ENCODE data around the gene CD79B. TPM values are rescaled to one million over a fixed set of nuclear protein-coding genes. Genes with fewer than 3 reads are reported as not detected.

The CD79B gene
- total and polyA plus RNA-seq, 9 donors: 1.8 to 4.3 (median 2.5) TPM

DNA sequence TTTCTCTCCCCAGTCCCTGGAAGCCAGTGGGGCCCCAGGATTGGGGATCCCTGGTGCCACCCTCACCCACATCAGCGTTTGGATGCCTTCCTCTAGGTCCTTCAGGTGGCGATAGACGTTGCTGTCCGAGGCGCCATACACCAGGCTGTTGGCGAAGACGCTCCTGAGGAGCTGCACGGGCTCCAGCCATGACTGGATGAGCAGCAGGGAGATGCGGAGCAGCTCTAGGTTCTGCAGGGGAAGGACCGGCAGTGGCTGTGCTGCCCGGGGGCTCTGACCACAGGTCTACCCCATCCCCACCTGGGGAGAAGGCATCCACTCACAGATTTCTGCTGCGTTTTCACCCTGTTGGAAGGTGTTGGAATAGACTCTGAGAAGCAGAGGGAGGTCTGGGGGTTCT lies 51.4 kb downstream of the CD79B start:
- WGBS (ENCODE audit: insufficient coverage): 86% methylated on average over 8 of the region's 12 CpGs
- Histone ChIP-seq H3K36me3 (ENCODE audit: control insufficient read depth, insufficient read depth, low read length) (no peaks in the 10 kb centered on the region), H3K9me3 (replicated peaks; ENCODE audit: control insufficient read depth, low read depth, low read length) (no peaks in the 10 kb centered on the region), H3K27me3 (ENCODE audit: control insufficient read depth, insufficient read depth, low read length) (no peaks in the 10 kb centered on the region), H3K27ac (ENCODE audit: low read length) (no peak overlapping the region), H3K4me3 (ENCODE audit: low read length) (no peak overlapping the region), H3K4me1 (ENCODE audit: control insufficient read depth, insufficient read depth, low read length) (no peaks in the 10 kb centered on the region)
- DNase-seq: no peak

Other genes with a start within 250 kb of the CD79B start
- gene LIMD2, start 232.2 kb downstream of the CD79B start, total RNA-seq: 7.7 TPM
- 10 to 100 TPM in 5 of 8 donors, 1 to 10 TPM in 3; 9.0 to 15.5 (median 11.7) TPM for gene LIMD2, start 232.2 kb downstream of the CD79B start, polyA plus RNA-seq (ENCODE audit: insufficient read depth in 1 of 8, insufficient read length in 8 of 8, low replicate concordance in 1 of 8)
- 15.1 TPM for gene STRADA, start 190.5 kb downstream of the CD79B start, total RNA-seq
- gene STRADA, start 190.5 kb downstream of the CD79B start, polyA plus RNA-seq (ENCODE audit: insufficient read depth in 1 of 8, insufficient read length in 8 of 8, low replicate concordance in 1 of 8): 10 to 100 TPM; 20.3 to 35.4 (median 26.1) TPM
- gene CCDC47, start 158.7 kb downstream of the CD79B start, total RNA-seq: 39.1 TPM
- gene CCDC47, start 158.7 kb downstream of the CD79B start, polyA plus RNA-seq (ENCODE audit: insufficient read depth in 1 of 8, insufficient read length in 8 of 8, low replicate concordance in 1 of 8): 10 to 100 TPM; 42.5 to 65.9 (median 52.9) TPM
- 61.8 TPM for gene DDX42, start 158.2 kb downstream of the CD79B start, total RNA-seq
- gene DDX42, start 158.2 kb downstream of the CD79B start, polyA plus RNA-seq (ENCODE audit: insufficient read depth in 1 of 8, insufficient read length in 8 of 8, low replicate concordance in 1 of 8): 100 to 1,000 TPM in 4 of 8 donors, 10 to 100 TPM in 4; 85.6 to 110 (median 96.5) TPM
- gene PSMC5, start 104.9 kb downstream of the CD79B start, total RNA-seq: 20.3 TPM
- 100 to 1,000 TPM; 101 to 127 (median 114) TPM for gene PSMC5, start 104.9 kb downstream of the CD79B start, polyA plus RNA-seq (ENCODE audit: insufficient read depth in 1 of 8, insufficient read length in 8 of 8, low replicate concordance in 1 of 8)
- 29.1 TPM for gene FTSJ3, start 104.7 kb downstream of the CD79B start, total RNA-seq
- gene FTSJ3, start 104.7 kb downstream of the CD79B start, polyA plus RNA-seq (ENCODE audit: insufficient read depth in 1 of 8, insufficient read length in 8 of 8, low replicate concordance in 1 of 8): 10 to 100 TPM; 35.2 to 45.4 (median 37.5) TPM
- 39.1 TPM for gene SMARCD2, start 89.6 kb downstream of the CD79B start, total RNA-seq
- gene SMARCD2, start 89.6 kb downstream of the CD79B start, polyA plus RNA-seq (ENCODE audit: insufficient read depth in 1 of 8, insufficient read length in 8 of 8, low replicate concordance in 1 of 8): 10 to 100 TPM; 24.5 to 41.9 (median 31.7) TPM
- 8.5 TPM for gene CSH2, start 58.7 kb downstream of the CD79B start, total RNA-seq
- gene CSH2, start 58.7 kb downstream of the CD79B start, polyA plus RNA-seq (ENCODE audit: insufficient read depth in 1 of 8, insufficient read length in 8 of 8, low replicate concordance in 1 of 8): 10 to 100 TPM in 1 of 8 donors, 1 to 10 TPM in 4, under 1 TPM in 2, not detected in 1; 0.31 to 10.1 (median 2.7) TPM
- 0.27 TPM for gene GH2, start 50.4 kb downstream of the CD79B start, total RNA-seq
- gene GH2, start 50.4 kb downstream of the CD79B start, polyA plus RNA-seq (ENCODE audit: insufficient read depth in 1 of 8, insufficient read length in 8 of 8, low replicate concordance in 1 of 8): under 1 TPM in 1 of 8 donors, not detected in 7; 0.35 TPM
- gene CSH1, start 35.8 kb downstream of the CD79B start, total RNA-seq: 21.9 TPM
- gene CSH1, start 35.8 kb downstream of the CD79B start, polyA plus RNA-seq (ENCODE audit: insufficient read depth in 1 of 8, insufficient read length in 8 of 8, low replicate concordance in 1 of 8): 10 to 100 TPM in 2 of 8 donors, 1 to 10 TPM in 5, under 1 TPM in 1; 0.78 to 15.9 (median 3.9) TPM
- 0.27 TPM for gene CSHL1, start 21.1 kb downstream of the CD79B start, total RNA-seq
- under 1 TPM in 3 of 8 donors, not detected in 5; 0.28 to 0.55 (median 0.30) TPM for gene CSHL1, start 21.1 kb downstream of the CD79B start, polyA plus RNA-seq (ENCODE audit: insufficient read depth in 1 of 8, insufficient read length in 8 of 8, low replicate concordance in 1 of 8)
- not detected for gene GH1, start 13.5 kb downstream of the CD79B start, total RNA-seq
- under 1 TPM in 1 of 8 donors, not detected in 7; 0.18 TPM for gene GH1, start 13.5 kb downstream of the CD79B start, polyA plus RNA-seq (ENCODE audit: insufficient read depth in 1 of 8, insufficient read length in 8 of 8, low replicate concordance in 1 of 8)
- 23.3 TPM for gene SCN4A, start 40.6 kb upstream of the CD79B start, total RNA-seq
- 10 to 100 TPM; 16.3 to 46.8 (median 36.8) TPM for gene SCN4A, start 40.6 kb upstream of the CD79B start, polyA plus RNA-seq (ENCODE audit: insufficient read depth in 1 of 8, insufficient read length in 8 of 8, low replicate concordance in 1 of 8)
- gene PRR29, start 66.0 kb upstream of the CD79B start, total RNA-seq: 0.75 TPM
- 1 to 10 TPM; 1.9 to 4.0 (median 3.0) TPM for gene PRR29, start 66.0 kb upstream of the CD79B start, polyA plus RNA-seq (ENCODE audit: insufficient read depth in 1 of 8, insufficient read length in 8 of 8, low replicate concordance in 1 of 8)
- gene ICAM2, start 88.3 kb upstream of the CD79B start, total RNA-seq: 34.3 TPM
- 10 to 100 TPM; 26.4 to 35.1 (median 30.3) TPM for gene ICAM2, start 88.3 kb upstream of the CD79B start, polyA plus RNA-seq (ENCODE audit: insufficient read depth in 1 of 8, insufficient read length in 8 of 8, low replicate concordance in 1 of 8)
- 4.8 TPM for gene ERN1, start 197.8 kb upstream of the CD79B start, total RNA-seq
- gene ERN1, start 197.8 kb upstream of the CD79B start, polyA plus RNA-seq (ENCODE audit: insufficient read depth in 1 of 8, insufficient read length in 8 of 8, low replicate concordance in 1 of 8): 1 to 10 TPM; 3.4 to 5.7 (median 4.7) TPM